ENCODE data around the gene BACH2.
"Not testable (repeated sequence)": the region's sequence is repeated elsewhere in the genome, so short reads cannot be mapped to it uniquely, and the experiment has no call there.

BACH2 gene

GRCh38 chr6:89974834-89975233 is 321.8 kb downstream of the BACH2 start:
- TF ChIP-seq CTCF (IDR thresholded peaks at IDR 0.05; ENCODE audit: low read depth, low read length): no peak
- DNase-seq (ENCODE audit: extremely low read depth, low read depth): no peak

- no peak for TF ChIP-seq CTCF (IDR thresholded peaks at IDR 0.05; ENCODE audit: low read depth, low read length)
- no peak for DNase-seq (ENCODE audit: extremely low read depth, low read depth)
Measured at GRCh38 chr6:89972025-89972381, 324.6 kb downstream of the BACH2 start.

- not testable (repeated sequence) for DNase-seq (ENCODE audit: extremely low read depth, low read depth)
Measured at GRCh38 chr6:89971338-89972024, 325.2 kb downstream of the BACH2 start.

- peak; percentile 68 for TF ChIP-seq CTCF (IDR thresholded peaks at IDR 0.05; ENCODE audit: low read depth, low read length)
- no peak for DNase-seq (ENCODE audit: extremely low read depth, low read depth)
Measured at GRCh38 chr6:89970609-89971337, 325.9 kb downstream of the BACH2 start.

GRCh38 chr6:89970072-89970471 is 326.6 kb downstream of the BACH2 start:
- no peak for TF ChIP-seq CTCF (IDR thresholded peaks at IDR 0.05; ENCODE audit: low read depth, low read length)
- DNase-seq (ENCODE audit: extremely low read depth, low read depth): no peak

- no peak for TF ChIP-seq CTCF (IDR thresholded peaks at IDR 0.05; ENCODE audit: low read depth, low read length)
- DNase-seq (ENCODE audit: extremely low read depth, low read depth): no peak
Measured at GRCh38 chr6:89966913-89967312, 329.7 kb downstream of the BACH2 start.

- no peak for DNase-seq (ENCODE audit: extremely low read depth, low read depth)
- TF ChIP-seq CTCF (IDR thresholded peaks at IDR 0.05; ENCODE audit: low read depth, low read length): no peak
Measured at GRCh38 chr6:89966228-89966544, 330.5 kb downstream of the BACH2 start.
